ENCODE measurements around the gene ERG28. TPM values are rescaled to one million over a fixed set of nuclear protein-coding genes. Genes with fewer than 3 reads are reported as not detected.
"Not testable (repeated sequence)": the region's sequence is repeated elsewhere in the genome, so short reads cannot be mapped to it uniquely, and the experiment has no call there.

The ERG28 gene
- total and polyA plus RNA-seq, 9 donors, result 4.5 to 17.3 (median 14.2) TPM

GRCh38 chr14:75697918-75698317 is 37.2 kb upstream of the ERG28 start:
- H3K9me3 ChIP-seq (replicated peaks; ENCODE audit: control insufficient read depth, low read depth, low read length), result no peaks in the 10 kb centered on the region
- H3K36me3 ChIP-seq (ENCODE audit: control insufficient read depth, insufficient read depth, low read length), result peaks cover 30% of the 10 kb centered on the region
- DNase-seq, result no peak
- H3K27ac ChIP-seq (ENCODE audit: low read length), result no peak overlapping the region
- H3K4me1 ChIP-seq (ENCODE audit: control insufficient read depth, insufficient read depth, low read length), result peaks cover 5% of the 10 kb centered on the region
- no peaks in the 10 kb centered on the region for H3K27me3 ChIP-seq (ENCODE audit: control insufficient read depth, insufficient read depth, low read length)
- 57% methylated on average over 1 of the region's 2 CpGs for WGBS (ENCODE audit: insufficient coverage)
- no peak overlapping the region for H3K4me3 ChIP-seq (ENCODE audit: low read length)

GRCh38 chr14:75697386-75697785 is 36.7 kb upstream of the ERG28 start:
- no CpG with 5 or more reads among the region's 1 CpG for WGBS (ENCODE audit: insufficient coverage)
- no peak overlapping the region for H3K27ac ChIP-seq (ENCODE audit: low read length)
- no peaks in the 10 kb centered on the region for H3K4me1 ChIP-seq (ENCODE audit: control insufficient read depth, insufficient read depth, low read length)
- peaks cover 28% of the 10 kb centered on the region for H3K36me3 ChIP-seq (ENCODE audit: control insufficient read depth, insufficient read depth, low read length)
- no peaks in the 10 kb centered on the region for H3K27me3 ChIP-seq (ENCODE audit: control insufficient read depth, insufficient read depth, low read length)
- no peak overlapping the region for H3K4me3 ChIP-seq (ENCODE audit: low read length)
- no peaks in the 10 kb centered on the region for H3K9me3 ChIP-seq (replicated peaks; ENCODE audit: control insufficient read depth, low read depth, low read length)
- DNase-seq, result no peak

DNA sequence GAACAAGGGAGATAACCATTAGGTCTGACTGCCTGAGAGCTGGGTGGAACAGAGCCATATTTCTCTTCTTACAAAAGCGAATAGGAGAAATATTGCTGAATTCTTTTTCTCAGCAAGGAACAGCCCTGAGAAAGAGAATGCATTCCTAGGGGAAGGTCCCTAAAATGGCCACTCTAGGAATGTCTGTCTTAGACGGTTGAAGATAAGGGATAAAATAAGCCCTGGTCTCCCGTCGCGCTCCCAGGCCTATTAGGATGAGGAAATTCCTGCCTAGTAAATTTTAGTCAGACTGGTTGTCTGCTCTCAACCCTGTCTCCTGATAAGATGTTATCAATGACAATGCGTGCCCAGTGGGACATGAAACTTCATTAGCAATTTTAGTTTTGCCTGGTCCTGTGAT is 34.3 kb upstream of the ERG28 start:
- DNase-seq; H3K27ac ChIP-seq (ENCODE audit: low read length); H3K9me3 ChIP-seq (replicated peaks; ENCODE audit: control insufficient read depth, low read depth, low read length); H3K4me1 ChIP-seq (ENCODE audit: control insufficient read depth, insufficient read depth, low read length); H3K27me3 ChIP-seq (ENCODE audit: control insufficient read depth, insufficient read depth, low read length); H3K4me3 ChIP-seq (ENCODE audit: low read length): not testable (repeated sequence)
- 87% methylated on average over 5 of the region's 6 CpGs for WGBS (ENCODE audit: insufficient coverage)
- H3K36me3 ChIP-seq (ENCODE audit: control insufficient read depth, insufficient read depth, low read length), result peaks cover 33% of the 10 kb centered on the region

DNA sequence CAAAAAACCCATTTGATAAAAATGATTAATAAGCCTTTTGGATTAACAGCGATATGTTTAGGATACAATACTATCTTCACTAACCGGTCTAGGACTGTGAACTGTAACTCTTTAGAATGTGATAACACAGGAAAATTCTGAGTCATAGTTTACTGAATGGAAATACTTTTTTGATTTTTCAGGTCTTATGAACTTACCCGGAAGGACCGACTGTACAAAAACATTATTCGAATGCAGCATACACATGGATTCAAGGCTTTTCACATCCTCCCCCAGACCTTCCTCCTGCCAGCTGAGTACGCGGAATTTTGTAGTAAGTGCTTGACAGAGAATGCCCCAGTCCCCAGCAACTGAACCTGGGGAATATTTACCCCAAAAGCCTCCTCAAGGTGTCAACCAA is 29.3 kb upstream of the ERG28 start:
- H3K36me3 ChIP-seq (ENCODE audit: control insufficient read depth, insufficient read depth, low read length), result peaks cover 27% of the 10 kb centered on the region
- H3K27me3 ChIP-seq (ENCODE audit: control insufficient read depth, insufficient read depth, low read length), result no peaks in the 10 kb centered on the region
- DNase-seq, result no peak
- no peak overlapping the region for H3K4me3 ChIP-seq (ENCODE audit: low read length)
- WGBS (ENCODE audit: insufficient coverage), result 86% methylated on average over 3 of the region's 7 CpGs
- H3K9me3 ChIP-seq (replicated peaks; ENCODE audit: control insufficient read depth, low read depth, low read length), result no peaks in the 10 kb centered on the region
- H3K4me1 ChIP-seq (ENCODE audit: control insufficient read depth, insufficient read depth, low read length), result peaks cover 2% of the 10 kb centered on the region
- H3K27ac ChIP-seq (ENCODE audit: low read length), result no peak overlapping the region

DNA sequence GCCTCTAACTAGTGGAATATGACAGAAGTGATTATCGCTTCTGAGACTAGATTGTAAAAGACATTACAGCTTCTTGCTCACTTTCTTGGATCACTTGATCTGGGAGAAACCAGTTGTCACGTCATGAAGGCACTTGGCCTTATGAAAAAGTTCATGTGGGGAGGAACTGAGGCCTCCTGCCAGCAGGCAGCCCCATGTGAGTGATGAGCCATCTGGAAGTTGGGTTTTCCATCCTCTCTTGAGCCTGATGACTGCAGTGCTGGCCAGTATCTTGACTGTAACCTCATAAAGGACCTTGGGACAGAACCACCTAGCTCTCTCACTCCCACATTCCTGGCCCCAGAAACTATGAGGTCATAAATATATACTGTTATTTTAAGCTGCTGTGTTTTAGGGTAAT is 28.3 kb upstream of the ERG28 start:
- Histone ChIP-seq H3K27ac (ENCODE audit: low read length) (peak overlapping the region; percentile 74), H3K9me3 (replicated peaks; ENCODE audit: control insufficient read depth, low read depth, low read length) (no peaks in the 10 kb centered on the region), H3K4me1 (ENCODE audit: control insufficient read depth, insufficient read depth, low read length) (peaks cover 2% of the 10 kb centered on the region), H3K4me3 (ENCODE audit: low read length) (no peak overlapping the region), H3K36me3 (ENCODE audit: control insufficient read depth, insufficient read depth, low read length) (peaks cover 25% of the 10 kb centered on the region), H3K27me3 (ENCODE audit: control insufficient read depth, insufficient read depth, low read length) (no peaks in the 10 kb centered on the region)
- DNase-seq, result peak; percentile 95
- 80% methylated on average over 1 of the region's 2 CpGs for WGBS (ENCODE audit: insufficient coverage)

- Histone ChIP-seq H3K36me3 (ENCODE audit: control insufficient read depth, insufficient read depth, low read length) (peaks cover 29% of the 10 kb centered on the region), H3K4me1 (ENCODE audit: control insufficient read depth, insufficient read depth, low read length) (peaks cover 2% of the 10 kb centered on the region), H3K9me3 (replicated peaks; ENCODE audit: control insufficient read depth, low read depth, low read length) (no peaks in the 10 kb centered on the region), H3K4me3 (ENCODE audit: low read length) (no peak overlapping the region), H3K27me3 (ENCODE audit: control insufficient read depth, insufficient read depth, low read length) (no peaks in the 10 kb centered on the region), H3K27ac (ENCODE audit: low read length) (no peak overlapping the region)
- no peak for DNase-seq
- no CpG with 5 or more reads among the region's 2 CpGs for WGBS (ENCODE audit: insufficient coverage)
Observed at GRCh38 chr14:75685910-75686309, 25.2 kb upstream of the ERG28 start.

DNA sequence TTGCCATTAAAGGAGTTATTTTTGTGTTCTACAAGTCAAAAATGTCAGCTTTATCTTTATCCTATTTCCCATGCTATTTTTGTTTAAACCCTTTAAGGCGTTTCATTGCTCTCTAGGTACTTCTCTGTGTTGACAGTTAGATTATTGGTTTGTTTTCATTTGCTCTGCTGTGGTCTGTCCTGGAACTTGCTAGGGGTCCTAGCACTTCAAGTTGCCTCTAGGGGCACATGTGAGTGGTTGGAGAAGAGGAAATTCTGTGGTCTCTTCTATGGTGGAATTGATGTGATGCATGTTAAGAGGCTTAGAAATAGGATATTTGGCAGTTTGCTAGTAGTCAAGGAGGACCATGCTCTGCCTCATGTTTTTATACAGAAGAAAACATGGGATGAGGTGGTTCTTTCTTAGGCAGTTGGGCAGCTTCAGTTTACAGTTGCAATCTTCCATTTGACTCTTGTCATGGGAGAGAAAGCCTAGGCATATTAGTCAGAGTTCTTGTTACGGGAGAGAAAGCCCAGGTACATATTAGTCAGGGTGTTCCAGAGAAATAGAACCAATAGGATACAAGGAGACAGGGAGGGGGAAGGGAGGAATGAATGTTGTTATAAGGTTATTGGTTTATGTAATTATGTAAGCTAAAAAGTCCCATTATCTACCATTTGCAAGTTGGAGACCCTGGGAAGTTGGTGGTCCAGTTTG is 14.7 kb upstream of the ERG28 start:
- Histone ChIP-seq H3K4me1 (ENCODE audit: control insufficient read depth, insufficient read depth, low read length) (no peaks in the 10 kb centered on the region), H3K36me3 (ENCODE audit: control insufficient read depth, insufficient read depth, low read length) (peaks cover 6% of the 10 kb centered on the region), H3K27ac (ENCODE audit: low read length) (no peak overlapping the region), H3K9me3 (replicated peaks; ENCODE audit: control insufficient read depth, low read depth, low read length) (peaks cover 2% of the 10 kb centered on the region), H3K4me3 (ENCODE audit: low read length) (no peak overlapping the region), H3K27me3 (ENCODE audit: control insufficient read depth, insufficient read depth, low read length) (no peaks in the 10 kb centered on the region)
- no peak for DNase-seq
- WGBS (ENCODE audit: insufficient coverage), result 82% methylated on average over 1 of the region's 2 CpGs

DNA sequence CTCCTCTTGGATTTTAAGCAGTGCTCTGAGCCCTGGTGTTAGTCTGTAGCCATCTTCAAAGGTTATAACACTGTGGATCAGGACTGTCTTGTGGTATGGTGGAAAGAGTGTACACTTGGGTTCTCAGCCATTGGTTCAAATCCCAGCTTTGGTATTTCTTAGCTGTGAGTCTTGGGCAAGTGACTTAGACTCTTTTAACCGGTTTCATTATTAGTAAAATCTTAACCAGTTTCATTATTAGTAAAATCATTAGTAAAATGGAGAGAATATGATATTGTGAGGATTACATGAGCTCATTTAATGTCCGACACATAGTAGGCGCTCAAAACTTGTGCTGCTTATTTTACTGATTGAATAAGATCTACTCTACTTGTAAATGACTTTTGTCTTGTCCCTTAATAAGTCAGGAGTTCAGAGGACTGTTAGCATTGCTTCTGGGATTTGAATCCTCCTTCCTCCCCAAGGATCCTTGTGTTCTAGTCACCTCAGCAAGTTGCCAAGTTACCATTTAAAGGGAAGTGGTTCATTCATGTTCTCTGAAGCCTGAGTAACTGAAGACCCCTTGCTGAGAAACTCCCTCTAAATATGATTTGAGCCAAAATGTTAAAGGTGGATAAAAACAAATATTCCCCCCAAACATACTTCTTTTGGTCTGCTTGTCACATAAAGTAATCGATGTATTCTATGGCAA is 12.8 kb upstream of the ERG28 start:
- H3K9me3 ChIP-seq (replicated peaks; ENCODE audit: control insufficient read depth, low read depth, low read length), result peaks cover 2% of the 10 kb centered on the region
- no peak for DNase-seq
- no peaks in the 10 kb centered on the region for H3K4me1 ChIP-seq (ENCODE audit: control insufficient read depth, insufficient read depth, low read length)
- H3K36me3 ChIP-seq (ENCODE audit: control insufficient read depth, insufficient read depth, low read length), result peaks cover 13% of the 10 kb centered on the region
- no peak overlapping the region for H3K27ac ChIP-seq (ENCODE audit: low read length)
- no peaks in the 10 kb centered on the region for H3K27me3 ChIP-seq (ENCODE audit: control insufficient read depth, insufficient read depth, low read length)
- no peak overlapping the region for H3K4me3 ChIP-seq (ENCODE audit: low read length)
- WGBS (ENCODE audit: insufficient coverage), result no CpG with 5 or more reads among the region's 4 CpGs

DNA sequence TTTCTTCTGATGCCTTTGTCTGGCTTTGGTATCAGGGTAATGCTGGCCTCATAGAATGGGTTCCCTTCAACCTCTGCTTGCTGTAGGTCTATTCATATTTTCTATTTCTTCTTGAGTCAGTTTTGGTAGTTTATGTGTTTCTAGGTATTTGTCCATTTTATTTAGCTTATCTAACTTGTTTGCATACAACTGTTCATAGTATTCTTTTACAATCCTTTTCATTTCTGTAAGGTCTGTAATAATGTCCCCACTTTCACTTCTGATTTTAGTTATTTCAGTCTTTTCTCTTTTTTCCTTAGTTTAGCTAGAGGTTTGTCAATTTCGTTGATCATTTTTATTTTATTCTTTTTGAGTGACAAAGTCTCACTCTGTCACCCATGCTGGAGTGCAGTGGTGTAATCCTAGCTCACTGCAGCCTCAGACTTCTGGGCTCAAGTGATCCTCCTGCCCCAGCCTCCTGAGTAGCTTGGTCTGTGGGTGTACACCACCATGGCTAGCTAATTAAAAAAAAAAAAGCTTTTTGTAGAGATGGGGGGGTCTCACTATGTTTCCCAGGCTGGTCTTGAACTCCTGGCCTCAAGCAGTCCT is 12.0 kb upstream of the ERG28 start:
- no CpG with 5 or more reads among the region's 1 CpG for WGBS (ENCODE audit: insufficient coverage)
- Histone ChIP-seq H3K4me1 (ENCODE audit: control insufficient read depth, insufficient read depth, low read length) (no peaks in the 10 kb centered on the region), H3K27ac (ENCODE audit: low read length) (no peak overlapping the region), H3K27me3 (ENCODE audit: control insufficient read depth, insufficient read depth, low read length) (no peaks in the 10 kb centered on the region), H3K9me3 (replicated peaks; ENCODE audit: control insufficient read depth, low read depth, low read length) (peaks cover 2% of the 10 kb centered on the region), H3K36me3 (ENCODE audit: control insufficient read depth, insufficient read depth, low read length) (peaks cover 13% of the 10 kb centered on the region), H3K4me3 (ENCODE audit: low read length) (no peak overlapping the region)
- DNase-seq, result no peak

DNA sequence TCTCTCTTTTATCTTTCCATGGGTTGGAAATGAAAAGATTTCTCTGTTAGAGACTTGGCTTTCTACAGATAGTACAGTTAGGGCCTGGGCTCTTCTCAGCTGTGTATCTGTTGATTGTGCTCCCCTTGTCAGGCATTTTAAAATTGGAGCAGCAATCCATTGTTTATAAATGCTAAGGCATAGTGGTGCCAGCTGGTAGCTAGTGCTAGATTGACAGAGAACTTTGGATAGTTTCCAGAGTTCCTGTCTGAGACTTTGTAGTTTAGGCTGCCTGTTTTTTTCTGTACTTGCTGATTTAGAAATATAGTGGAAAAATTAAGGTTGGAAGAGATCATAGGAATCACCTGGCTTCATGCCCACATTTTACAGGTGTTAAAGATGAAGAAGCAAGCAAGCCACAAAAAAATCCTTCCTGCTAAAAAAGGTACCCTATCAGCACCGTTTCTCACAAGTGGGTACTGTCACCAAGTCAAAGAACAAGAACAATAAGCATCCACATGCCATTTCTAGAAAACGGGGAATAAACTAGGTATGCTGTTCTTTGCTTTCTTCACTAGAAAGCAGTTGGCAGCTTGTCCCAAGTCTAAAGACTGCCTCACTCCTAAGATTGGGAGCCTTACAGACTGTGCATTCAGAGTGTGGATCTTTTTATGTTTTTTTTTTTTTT is 6.6 kb upstream of the ERG28 start:
- WGBS (ENCODE audit: insufficient coverage), result 100% methylated on average over 1 of the region's 2 CpGs
- Histone ChIP-seq H3K9me3 (replicated peaks; ENCODE audit: control insufficient read depth, low read depth, low read length) (no peaks in the 10 kb centered on the region), H3K27me3 (ENCODE audit: control insufficient read depth, insufficient read depth, low read length) (no peaks in the 10 kb centered on the region), H3K36me3 (ENCODE audit: control insufficient read depth, insufficient read depth, low read length) (peaks cover 10% of the 10 kb centered on the region), H3K4me3 (ENCODE audit: low read length) (no peak overlapping the region), H3K27ac (ENCODE audit: low read length) (no peak overlapping the region), H3K4me1 (ENCODE audit: control insufficient read depth, insufficient read depth, low read length) (no peaks in the 10 kb centered on the region)
- no peak for DNase-seq
